Type B pancreatic cell (in vitro differentiated cells): ENCODE results near the gene FBXL5. TPM values are rescaled to one million over a fixed set of nuclear protein-coding genes. Genes with fewer than 3 reads are reported as not detected.
A peak's percentile ranks its signal among the peaks of the same experiment; 100 is the strongest.

ENCODE experiments used
- DNase-seq: peaks from one replicate; pipeline ENCODE4 v3.0.0; 2021; ENCODE audit warnings: mixed read lengths; ENCODE audit not compliant: unreplicated experiment; ENCODE audit errors: extremely low spot score
- H3K27ac Mint-ChIP-seq: 2 replicates; pipeline ENCODE4 v1.8.0; 2021; ENCODE audit warnings: mild to moderate bottlenecking, mixed read lengths
- H3K27me3 Mint-ChIP-seq: 2 replicates; pipeline ENCODE4 v1.8.0; 2021; ENCODE audit warnings: mixed read lengths
- H3K36me3 Mint-ChIP-seq: 2 replicates; pipeline ENCODE4 v1.8.0; 2021; ENCODE audit warnings: mixed read lengths
- H3K4me1 Mint-ChIP-seq: one replicate; pipeline ENCODE4 v1.8.0; 2021; ENCODE audit warnings: mixed read lengths; ENCODE audit not compliant: unreplicated experiment
- H3K4me3 Mint-ChIP-seq: 2 replicates; pipeline ENCODE4 v1.8.0; 2021; ENCODE audit warnings: mild to moderate bottlenecking, mixed read lengths
- H3K9me3 Mint-ChIP-seq: 2 replicates; pipeline ENCODE4 v1.8.0; 2021; ENCODE audit warnings: mixed read lengths
- total RNA-seq: library from RNA; stranded (reverse); gene quantifications from 2 replicates; pipeline ENCODE4 v1.2.1, GENCODE V29; 2021; ENCODE audit warnings: low replicate concordance
- TF ChIP-seq, protein P1 (sequence below): fragments of 200-600 bp; sonication (generic); conservative IDR thresholded peaks from 2 replicates; pipeline ENCODE4 v1.5.0; 2021; ENCODE audit warnings: antibody characterized with exemption, mild to moderate bottlenecking

FBXL5 gene
- total RNA-seq, 1 donor from 2014 or later: 48.4 TPM

- Mint-ChIP-seq H3K4me1 (peaks cover 24% of the 10 kb centered on the region), H3K36me3 (peaks cover 31% of the 10 kb centered on the region)
- TF ChIP-seq, protein P1, sequence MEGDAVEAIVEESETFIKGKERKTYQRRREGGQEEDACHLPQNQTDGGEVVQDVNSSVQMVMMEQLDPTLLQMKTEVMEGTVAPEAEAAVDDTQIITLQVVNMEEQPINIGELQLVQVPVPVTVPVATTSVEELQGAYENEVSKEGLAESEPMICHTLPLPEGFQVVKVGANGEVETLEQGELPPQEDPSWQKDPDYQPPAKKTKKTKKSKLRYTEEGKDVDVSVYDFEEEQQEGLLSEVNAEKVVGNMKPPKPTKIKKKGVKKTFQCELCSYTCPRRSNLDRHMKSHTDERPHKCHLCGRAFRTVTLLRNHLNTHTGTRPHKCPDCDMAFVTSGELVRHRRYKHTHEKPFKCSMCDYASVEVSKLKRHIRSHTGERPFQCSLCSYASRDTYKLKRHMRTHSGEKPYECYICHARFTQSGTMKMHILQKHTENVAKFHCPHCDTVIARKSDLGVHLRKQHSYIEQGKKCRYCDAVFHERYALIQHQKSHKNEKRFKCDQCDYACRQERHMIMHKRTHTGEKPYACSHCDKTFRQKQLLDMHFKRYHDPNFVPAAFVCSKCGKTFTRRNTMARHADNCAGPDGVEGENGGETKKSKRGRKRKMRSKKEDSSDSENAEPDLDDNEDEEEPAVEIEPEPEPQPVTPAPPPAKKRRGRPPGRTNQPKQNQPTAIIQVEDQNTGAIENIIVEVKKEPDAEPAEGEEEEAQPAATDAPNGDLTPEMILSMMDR: no peak
These were observed 27.3 kb upstream of the FBXL5 start for GRCh38 chr4:15682242-15683142.

GRCh38 chr4:15681372-15682241 is 26.4 kb upstream of the FBXL5 start, which contains the start of gene FAM200B:
TSS of gene FAM200B (plus strand) at chr4:15681827. CDS start at chr4:15686978, 5,151 bp downstream.
- no peaks in the 10 kb centered on the region for H3K9me3 Mint-ChIP-seq
- H3K4me1 Mint-ChIP-seq: peaks cover 28% of the 10 kb centered on the region
- no peaks in the 10 kb centered on the region for H3K27me3 Mint-ChIP-seq
- H3K4me3 Mint-ChIP-seq: peak within 1 kb of the TSS; percentile 100
- peaks cover 26% of the 10 kb centered on the region for H3K36me3 Mint-ChIP-seq
- H3K27ac Mint-ChIP-seq: peak within 1 kb of the TSS; percentile 98
- peak; percentile 100 for DNase-seq
- TF ChIP-seq, protein P1: peak; percentile 47

More at GRCh38 chr4:15682242-15683142, 27.3 kb upstream of the FBXL5 start:
- peak overlapping the region; percentile 100 for H3K4me3 Mint-ChIP-seq
- DNase-seq: no peak
- H3K9me3 Mint-ChIP-seq: no peaks in the 10 kb centered on the region
- no peaks in the 10 kb centered on the region for H3K27me3 Mint-ChIP-seq
- H3K27ac Mint-ChIP-seq: peak overlapping the region; percentile 98

GRCh38 chr4:15681067-15681371 is 25.9 kb upstream of the FBXL5 start:
- TF ChIP-seq, protein P1: no peak
- Mint-ChIP-seq H3K27ac (peak overlapping the region; percentile 98), H3K9me3 (no peaks in the 10 kb centered on the region), H3K36me3 (peaks cover 23% of the 10 kb centered on the region), H3K27me3 (no peaks in the 10 kb centered on the region), H3K4me1 (peaks cover 28% of the 10 kb centered on the region), H3K4me3 (peak overlapping the region; percentile 100)
- DNase-seq: no peak

- Mint-ChIP-seq H3K27me3 (no peaks in the 10 kb centered on the region), H3K27ac (peak overlapping the region; percentile 87), H3K4me3 (peak overlapping the region; percentile 81), H3K36me3 (peaks cover 22% of the 10 kb centered on the region), H3K4me1 (peaks cover 15% of the 10 kb centered on the region), H3K9me3 (no peaks in the 10 kb centered on the region)
- no peak for DNase-seq
- TF ChIP-seq, protein P1: no peak
These were observed 22.4 kb upstream of the FBXL5 start for GRCh38 chr4:15677507-15677988.

- Mint-ChIP-seq H3K4me3 (no peak overlapping the region), H3K9me3 (no peaks in the 10 kb centered on the region), H3K4me1 (peaks cover 15% of the 10 kb centered on the region), H3K36me3 (peaks cover 22% of the 10 kb centered on the region), H3K27me3 (no peaks in the 10 kb centered on the region), H3K27ac (peak overlapping the region; percentile 87)
- TF ChIP-seq, protein P1: no peak
- no peak for DNase-seq
These were observed 21.7 kb upstream of the FBXL5 start for GRCh38 chr4:15676899-15677298.
